Keratinocyte (primary cell): ENCODE measurements around the gene GAN. TPM values are rescaled to one million over a fixed set of nuclear protein-coding genes. Genes with fewer than 3 reads are reported as not detected.

Experiments used
- DNase-seq: peaks from one replicate; pipeline ENCODE4 v3.0.0-alpha.2; 2011; ENCODE audit warnings: low read depth, missing footprints, low spot score
- FAIRE-seq: peaks from 2 replicates; lab custom pipeline; 2011; peaks lifted over from hg19 to GRCh38; lab: Jason Lieb, UNC
- H2AFZ ChIP-seq: 2 replicates; pipeline ENCODE4 v1.6.0; 2012; ENCODE audit warnings: low read length, control low read depth, inconsistent platforms; ENCODE audit not compliant: control insufficient read depth
- H3K27ac ChIP-seq: 2 replicates; pipeline ENCODE4 v1.5.1; 2011; ENCODE audit warnings: low read length; ENCODE audit not compliant: control insufficient read depth, insufficient read depth
- H3K27me3 ChIP-seq: 3 replicates; pipeline ENCODE4 v1.6.0; 2011; ENCODE audit warnings: low read length; ENCODE audit not compliant: control insufficient read depth, insufficient read depth; ENCODE audit errors: extremely low read depth
- H3K36me3 ChIP-seq, 2 experiments: 2 replicates in 1 of 2; 3 replicates in 1 of 2; pipeline ENCODE4 v1.5.1; 2011; ENCODE audit warnings: low read length in 2 of 2, mild to moderate bottlenecking in 1 of 2; ENCODE audit not compliant: control insufficient read depth in 2 of 2, insufficient read depth in 2 of 2; ENCODE audit errors: extremely low read depth in 1 of 2
- H3K4me1 ChIP-seq: 3 replicates; pipeline ENCODE4 v1.5.1; 2011; ENCODE audit warnings: low read length; ENCODE audit not compliant: control insufficient read depth, insufficient read depth; ENCODE audit errors: extremely low read depth
- H3K4me2 ChIP-seq: 3 replicates; pipeline ENCODE4 v1.6.0; 2011; ENCODE audit warnings: low read depth, low read length; ENCODE audit not compliant: control insufficient read depth, insufficient read depth; ENCODE audit errors: extremely low read depth
- H3K4me3 ChIP-seq, 3 experiments: fragments of 200-600 bp in 1 of 3; sonication (generic) in 1 of 3; 2 replicates in 2 of 3; 3 replicates in 1 of 3; pipeline ENCODE4 v1.5.1; 2011 to 2016; ENCODE audit warnings: low read length in 3 of 3, mild to moderate bottlenecking in 3 of 3, control low read depth in 2 of 3, inconsistent platforms in 1 of 3, low read depth in 1 of 3, mixed read lengths in 1 of 3, mixed run types in 1 of 3, moderate library complexity in 1 of 3; ENCODE audit not compliant: control insufficient read depth in 2 of 3, insufficient read depth in 2 of 3; ENCODE audit errors: extremely low read depth in 1 of 3
- H3K79me2 ChIP-seq: 2 replicates; pipeline ENCODE4 v1.6.0; 2012; ENCODE audit warnings: low read length; ENCODE audit not compliant: control insufficient read depth, insufficient read depth
- H3K9ac ChIP-seq: 3 replicates; pipeline ENCODE4 v1.6.0; 2011; ENCODE audit warnings: low read length; ENCODE audit not compliant: control insufficient read depth, insufficient read depth; ENCODE audit errors: extremely low read depth
- H3K9me1 ChIP-seq: 3 replicates; pipeline ENCODE4 v1.6.0; 2011; ENCODE audit warnings: low read length; ENCODE audit not compliant: control insufficient read depth, insufficient read depth; ENCODE audit errors: extremely low read depth
- H3K9me3 ChIP-seq: 2 replicates; pipeline ENCODE4 v1.5.1; 2012; ENCODE audit warnings: low read depth, low read length; ENCODE audit not compliant: control insufficient read depth
- H4K20me1 ChIP-seq: 3 replicates; pipeline ENCODE4 v1.6.0; 2011; ENCODE audit warnings: low read length; ENCODE audit not compliant: control insufficient read depth, insufficient read depth; ENCODE audit errors: extremely low read depth
- EZH2 ChIP-seq: IDR thresholded peaks from one replicate; pipeline ENCODE4 v1.6.1; 2012; ENCODE audit warnings: inconsistent platforms, mild to moderate bottlenecking, low read length, moderate library complexity
- dilution Hi-C: fragments of 300-500 bp; cut with MboI; formaldehyde crosslinking; loops from one replicate; pipeline ENCODE4 v1.7.0; 2020; ENCODE audit warnings: low sequenced_read_pairs; ENCODE audit not compliant: extremely low pct_ligation_motif_present
- polyA plus RNA-seq, 5 experiments: library from polyadenylated mRNA; depleted of rRNA in 3 of 5; stranded (reverse) in 3 of 5; stranded (forward) in 1 of 5; unstranded in 1 of 5; fragments of >200 nt; gene quantifications; 1 replicate in 1 of 5; 2 replicates in 3 of 5; 3 replicates in 1 of 5; pipeline versions ENCODE4 v1.2.1 to v1.2.3, GENCODE V29; 2011 to 2012; ENCODE audit warnings: missing spikeins in 2 of 5, low read depth in 1 of 5, low replicate concordance in 1 of 5
- TF ChIP-seq, protein P1 (sequence below), 3 experiments: IDR thresholded peaks in 1 of 3; conservative IDR thresholded peaks in 1 of 3; optimal IDR thresholded peaks in 1 of 3; 2 replicates in 2 of 3; 3 replicates in 1 of 3; pipeline versions ENCODE3 to v1.5.1; 2011; ENCODE audit warnings: low read length in 3 of 3, mild to moderate bottlenecking in 3 of 3, moderate library complexity in 2 of 3, control low read depth in 1 of 3, inconsistent platforms in 1 of 3; ENCODE audit not compliant: insufficient read depth in 2 of 3; ENCODE audit errors: extremely low read depth in 1 of 3

GAN gene
- polyA plus RNA-seq, 1 donor (not counting 4 experiments of a cell fraction or from before 2014, with no cell fraction given) = 6.5 TPM

DNA sequence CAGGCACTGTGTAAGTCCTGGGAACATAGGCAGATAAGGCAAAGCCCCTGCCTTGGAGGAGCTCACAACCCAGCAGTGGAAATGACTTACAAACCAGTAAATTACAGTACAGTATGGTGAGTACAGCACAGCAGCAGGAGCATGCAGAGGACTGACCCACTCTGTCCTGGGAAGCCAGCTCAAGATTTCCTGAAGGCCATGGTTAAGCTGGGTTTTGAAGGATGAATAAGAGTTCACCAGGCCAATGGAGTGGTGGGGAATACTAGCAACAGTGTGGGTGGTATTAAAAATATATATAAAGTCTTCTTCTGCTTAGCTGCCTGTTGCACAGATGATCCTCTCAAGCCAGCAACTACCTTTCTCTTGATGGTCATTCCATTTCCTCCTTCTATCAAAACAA is 3.0 kb upstream of the GAN start:
- FAIRE-seq (no peak), DNase-seq (no peak)
- H4K20me1 ChIP-seq = no peaks in the 10 kb centered on the region
- H3K4me2 ChIP-seq = no peak overlapping the region
- H3K4me3 ChIP-seq = no peak overlapping the region
- no peak overlapping the region for H3K9ac ChIP-seq
- no peak for TF ChIP-seq EZH2
- TF ChIP-seq, protein P1, sequence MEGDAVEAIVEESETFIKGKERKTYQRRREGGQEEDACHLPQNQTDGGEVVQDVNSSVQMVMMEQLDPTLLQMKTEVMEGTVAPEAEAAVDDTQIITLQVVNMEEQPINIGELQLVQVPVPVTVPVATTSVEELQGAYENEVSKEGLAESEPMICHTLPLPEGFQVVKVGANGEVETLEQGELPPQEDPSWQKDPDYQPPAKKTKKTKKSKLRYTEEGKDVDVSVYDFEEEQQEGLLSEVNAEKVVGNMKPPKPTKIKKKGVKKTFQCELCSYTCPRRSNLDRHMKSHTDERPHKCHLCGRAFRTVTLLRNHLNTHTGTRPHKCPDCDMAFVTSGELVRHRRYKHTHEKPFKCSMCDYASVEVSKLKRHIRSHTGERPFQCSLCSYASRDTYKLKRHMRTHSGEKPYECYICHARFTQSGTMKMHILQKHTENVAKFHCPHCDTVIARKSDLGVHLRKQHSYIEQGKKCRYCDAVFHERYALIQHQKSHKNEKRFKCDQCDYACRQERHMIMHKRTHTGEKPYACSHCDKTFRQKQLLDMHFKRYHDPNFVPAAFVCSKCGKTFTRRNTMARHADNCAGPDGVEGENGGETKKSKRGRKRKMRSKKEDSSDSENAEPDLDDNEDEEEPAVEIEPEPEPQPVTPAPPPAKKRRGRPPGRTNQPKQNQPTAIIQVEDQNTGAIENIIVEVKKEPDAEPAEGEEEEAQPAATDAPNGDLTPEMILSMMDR (optimal IDR thresholded peaks at IDR 0.05 in 1 of 3, IDR thresholded peaks at IDR 0.05 in 1 of 3, conservative IDR thresholded peaks at IDR 0.05 in 1 of 3; ENCODE audit: extremely low read depth in 1 of 3, insufficient read depth in 2 of 3, low read length in 3 of 3) = no peak
- H3K9me3 ChIP-seq = no peaks in the 10 kb centered on the region
- peaks cover 12% of the 10 kb centered on the region for H3K4me1 ChIP-seq
- dilution Hi-C loops = no loop called here
- H3K27ac ChIP-seq = no peak overlapping the region
- no peaks in the 10 kb centered on the region for H3K9me1 ChIP-seq
- no peaks in the 10 kb centered on the region for H3K36me3 ChIP-seq
- H2AFZ ChIP-seq = no peak overlapping the region
- peaks cover 30% of the 10 kb centered on the region for H3K79me2 ChIP-seq
- H3K27me3 ChIP-seq = no peaks in the 10 kb centered on the region

DNA sequence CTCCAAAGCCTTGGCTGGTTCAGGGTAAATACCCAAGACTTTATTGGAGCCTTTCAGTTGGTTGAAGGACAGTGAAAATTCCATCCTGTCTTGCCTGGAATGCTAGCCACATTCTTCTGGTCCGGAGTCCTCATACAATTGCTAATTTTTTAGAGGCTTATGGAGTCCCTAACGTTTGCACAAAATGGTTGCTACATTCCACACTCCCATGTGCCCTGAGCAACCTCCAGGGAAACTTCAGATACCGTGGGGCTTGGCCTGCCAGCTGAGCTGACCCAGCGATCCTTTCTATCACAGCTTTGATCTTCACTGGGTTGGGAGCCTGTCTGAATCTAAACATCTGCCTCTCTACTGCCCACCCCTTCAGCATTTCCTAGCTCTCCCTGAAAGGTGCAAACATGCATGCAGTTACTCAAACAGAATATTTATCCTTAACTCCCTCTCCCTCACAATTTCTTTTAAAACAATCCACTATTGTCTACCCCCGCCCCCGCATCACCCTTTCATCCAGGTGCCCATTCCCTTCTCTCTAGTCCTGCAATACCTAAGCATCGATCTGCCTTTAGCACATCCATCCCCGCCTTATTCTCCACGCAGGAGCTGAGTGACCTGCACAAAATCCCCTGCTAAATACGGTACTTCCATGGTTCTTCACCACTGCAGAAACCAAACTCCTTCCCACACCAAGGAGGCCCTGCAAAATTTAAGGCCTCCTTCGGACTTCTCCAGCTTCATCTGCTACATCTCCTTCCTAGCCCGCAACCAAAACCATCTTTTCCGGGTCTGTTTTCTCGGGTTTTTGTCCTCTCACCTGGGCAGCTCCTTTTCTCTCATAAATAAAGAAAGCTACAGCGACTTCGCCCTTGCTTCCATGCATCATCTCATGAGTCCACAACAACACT is 810 bp upstream of the GAN start:
- dilution Hi-C loops = no loop called here
- no peaks in the 10 kb centered on the region for H3K9me1 ChIP-seq
- peak overlapping the region; percentile 84 for H3K4me2 ChIP-seq
- peak overlapping the region; percentile 84 for H3K9ac ChIP-seq
- H3K79me2 ChIP-seq = peaks cover 48% of the 10 kb centered on the region
- peak overlapping the region; percentile 98 for H2AFZ ChIP-seq
- peak overlapping the region; percentile 78 to 98 (median 98) for H3K4me3 ChIP-seq
- DNase-seq = no peak
- H3K27me3 ChIP-seq = no peaks in the 10 kb centered on the region
- no peaks in the 10 kb centered on the region for H4K20me1 ChIP-seq
- H3K36me3 ChIP-seq = no peaks in the 10 kb centered on the region
- H3K4me1 ChIP-seq = peaks cover 17% of the 10 kb centered on the region
- H3K9me3 ChIP-seq = no peaks in the 10 kb centered on the region
- TF ChIP-seq EZH2 = no peak
- TF ChIP-seq, protein P1 (optimal IDR thresholded peaks at IDR 0.05 in 1 of 3, IDR thresholded peaks at IDR 0.05 in 1 of 3, conservative IDR thresholded peaks at IDR 0.05 in 1 of 3; ENCODE audit: extremely low read depth in 1 of 3, insufficient read depth in 2 of 3, low read length in 3 of 3) = no peak
- H3K27ac ChIP-seq = peak overlapping the region; percentile 80
- FAIRE-seq = no peak
